Coronary artery (tissue), 2 donors: ENCODE data around the gene ACAN.

Experiments used
- DNase-seq: peaks from one replicate; pipeline ENCODE4 v3.0.0-alpha.2; 2017; ENCODE audit warnings: low spot score
- H3K27ac ChIP-seq, 2 donors: fragments of 200-600 bp; sonication (generic); one replicate each; pipeline ENCODE4 v1.5.1; 2016 to 2019
- H3K4me3 ChIP-seq: fragments of 200-600 bp; sonication (generic); 2 replicates; pipeline ENCODE4 v1.5.1; 2016; ENCODE audit warnings: mild to moderate bottlenecking, moderate library complexity
- CTCF ChIP-seq: fragments of 200-600 bp; sonication (generic); IDR thresholded peaks from one replicate; pipeline ENCODE4 v1.5.1; 2019; ENCODE audit warnings: antibody characterized with exemption

ACAN gene

GRCh38 chr15:88845616-88846015, 42.4 kb downstream of the ACAN start:
- H3K4me3 ChIP-seq, result no peak overlapping the region
- no peak for TF ChIP-seq CTCF
- no peak for DNase-seq
- H3K27ac ChIP-seq, result no peak overlapping the region

DNA sequence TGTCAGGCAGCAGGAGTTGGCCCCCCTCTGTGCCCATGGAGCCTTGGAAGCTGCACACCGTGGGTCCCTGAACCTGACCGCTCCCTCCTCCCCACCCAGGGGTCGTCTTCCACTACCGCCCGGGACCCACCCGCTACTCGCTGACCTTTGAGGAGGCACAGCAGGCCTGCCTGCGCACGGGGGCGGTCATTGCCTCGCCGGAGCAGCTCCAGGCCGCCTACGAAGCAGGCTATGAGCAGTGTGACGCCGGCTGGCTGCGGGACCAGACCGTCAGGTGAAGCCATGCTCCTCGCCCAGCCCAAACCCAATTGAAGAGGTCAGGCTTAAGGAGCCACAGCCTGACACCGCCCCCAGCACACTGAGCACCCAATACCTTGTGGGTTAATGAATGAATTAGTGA, 43.9 kb downstream of the ACAN start:
- no peak overlapping the region for H3K4me3 ChIP-seq
- no peak overlapping the region for H3K27ac ChIP-seq
- TF ChIP-seq CTCF, result no peak
- DNase-seq, result no peak

DNA sequence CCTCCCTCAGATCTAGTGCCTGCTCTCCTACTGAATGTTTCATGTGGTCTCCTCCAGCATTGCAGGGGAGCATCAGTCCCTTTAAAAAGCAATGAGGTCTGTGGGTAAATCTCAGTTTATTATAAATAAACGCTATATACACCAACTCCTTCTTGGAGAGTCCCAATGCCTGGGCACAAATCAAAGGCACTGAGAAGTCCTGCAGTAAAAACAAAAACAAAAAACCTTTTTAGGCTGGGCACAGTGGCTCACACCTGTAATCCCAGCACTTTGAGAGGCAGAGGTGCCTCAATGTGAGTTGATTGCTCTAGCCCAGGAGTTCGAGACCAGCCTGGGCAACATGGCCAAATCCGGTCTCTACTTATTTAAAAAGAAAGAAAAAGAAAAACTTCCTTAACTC, 45.0 kb downstream of the ACAN start:
- Histone ChIP-seq H3K27ac (no peak overlapping the region), H3K4me3 (no peak overlapping the region)
- no peak for TF ChIP-seq CTCF
- no peak for DNase-seq

- Histone ChIP-seq H3K4me3 (no peak overlapping the region), H3K27ac (no peak overlapping the region)
- no peak for TF ChIP-seq CTCF
- no peak for DNase-seq
Measured at GRCh38 chr15:88849376-88850072, 46.3 kb downstream of the ACAN start.

DNA sequence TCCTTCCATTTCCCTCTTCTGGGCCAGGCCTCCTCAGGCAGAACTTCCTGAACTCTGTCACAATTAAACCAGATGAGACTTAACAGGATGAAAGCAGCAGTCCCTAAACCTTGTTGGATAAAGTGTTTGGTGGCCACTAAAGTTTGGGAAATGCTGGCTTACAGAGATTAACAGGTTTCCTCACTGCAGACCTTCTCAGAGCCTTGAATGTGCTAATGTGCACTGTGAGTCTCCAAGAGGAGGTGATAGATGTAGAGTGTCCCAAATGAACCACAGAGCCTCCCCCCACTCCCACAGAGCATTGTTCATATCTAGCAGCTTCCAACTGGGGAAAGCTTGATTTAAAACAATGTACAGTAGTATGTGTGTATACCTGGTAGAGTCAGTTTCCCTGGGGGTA, 49.2 kb downstream of the ACAN start:
- no peak overlapping the region for H3K27ac ChIP-seq
- H3K4me3 ChIP-seq, result no peak overlapping the region
- no peak for DNase-seq
- TF ChIP-seq CTCF, result no peak

DNA sequence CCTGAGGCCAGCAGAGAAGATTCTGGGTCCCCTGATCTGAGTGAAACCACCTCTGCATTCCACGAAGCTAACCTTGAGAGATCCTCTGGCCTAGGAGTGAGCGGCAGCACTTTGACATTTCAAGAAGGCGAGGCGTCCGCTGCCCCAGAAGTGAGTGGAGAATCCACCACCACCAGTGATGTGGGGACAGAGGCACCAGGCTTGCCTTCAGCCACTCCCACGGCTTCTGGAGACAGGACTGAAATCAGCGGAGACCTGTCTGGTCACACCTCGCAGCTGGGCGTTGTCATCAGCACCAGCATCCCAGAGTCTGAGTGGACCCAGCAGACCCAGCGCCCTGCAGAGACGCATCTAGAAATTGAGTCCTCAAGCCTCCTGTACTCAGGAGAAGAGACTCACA, 55.7 kb downstream of the ACAN start:
- Histone ChIP-seq H3K27ac (no peak overlapping the region), H3K4me3 (no peak overlapping the region)
- TF ChIP-seq CTCF, result no peak
- no peak for DNase-seq

DNA sequence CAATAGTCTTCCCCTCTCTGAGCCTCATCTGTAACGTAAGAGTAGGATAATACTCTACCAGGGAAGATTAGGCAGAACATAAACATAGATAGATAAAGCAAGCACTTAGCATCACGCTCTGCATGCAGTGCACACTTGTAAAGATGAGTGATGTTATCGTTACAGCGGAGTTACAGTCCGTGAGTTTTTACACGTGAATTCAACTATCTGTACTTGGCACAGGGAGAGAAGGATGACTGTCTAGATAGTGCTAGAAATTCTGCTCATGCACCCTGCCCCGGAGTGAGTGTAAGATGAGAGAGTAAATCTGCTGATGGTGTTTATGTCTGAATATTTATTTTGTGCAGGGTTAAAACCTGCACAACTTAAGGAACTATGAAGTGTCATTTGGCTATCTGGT, 56.3 kb downstream of the ACAN start:
- no peak overlapping the region for H3K27ac ChIP-seq
- no peak for TF ChIP-seq CTCF
- no peak overlapping the region for H3K4me3 ChIP-seq
- no peak for DNase-seq
